B cell (primary cell): ENCODE measurements around the gene HPF1.

Source experiments
- CTCF ChIP-seq: fragments of 200-600 bp; IDR thresholded peaks from one replicate; pipeline ENCODE4 v1.8.0; 2022; ENCODE audit warnings: antibody characterized with exemption, mild to moderate bottlenecking
- EZH2 ChIP-seq: IDR thresholded peaks from 2 replicates; pipeline ENCODE4 v1.6.1; 2012; ENCODE audit warnings: borderline replicate concordance, low read depth, mild to moderate bottlenecking, moderate library complexity, low read length; ENCODE audit not compliant: insufficient read depth, poor library complexity, severe bottlenecking

- TF ChIP-seq CTCF (no peak), EZH2 (no peak)
Measured at GRCh38 chr4:169723207-169723965, 34.4 kb downstream of the HPF1 start.
